Tibial nerve (tissue), 4 donors: ENCODE results near the gene USP24. TPM values are rescaled to one million over a fixed set of nuclear protein-coding genes. Genes with fewer than 3 reads are reported as not detected.

Experiments
- DNase-seq, 2 donors: peaks; one replicate each; pipeline ENCODE4 v3.0.0-alpha.2; 2019; ENCODE audit warnings: low spot score in 2 of 2
- H3K27ac ChIP-seq, 4 donors: fragments of 200-600 bp; sonication (generic) in 3 of 4; one replicate each; pipeline ENCODE4 v1.5.1; 2017 to 2019; ENCODE audit warnings: mild to moderate bottlenecking in 1 of 4
- H3K27me3 ChIP-seq, 2 donors: fragments of 200-600 bp; sonication (generic) in 1 of 2; one replicate each; pipeline versions ENCODE4 v1.5.1 to v1.6.0; 2017 to 2019
- H3K36me3 ChIP-seq, 3 donors: fragments of 200-600 bp; sonication (generic); one replicate each; pipeline ENCODE4 v1.5.1; 2018 to 2019
- H3K4me1 ChIP-seq, 4 donors: fragments of 200-600 bp; sonication (generic) in 3 of 4; one replicate each; pipeline ENCODE4 v1.5.1; 2017 to 2019
- H3K4me3 ChIP-seq, 4 donors: fragments of 200-600 bp; sonication (generic) in 3 of 4; one replicate each; pipeline ENCODE4 v1.5.1; 2017 to 2019; ENCODE audit warnings: mild to moderate bottlenecking in 1 of 4, moderate library complexity in 1 of 4
- H3K9me3 ChIP-seq, 4 donors: fragments of 200-600 bp; sonication (generic) in 3 of 4; one replicate each; pipeline ENCODE4 v1.5.1; 2017 to 2019
- EP300 ChIP-seq, 2 donors: sonication (generic); formaldehyde crosslinking; IDR thresholded peaks; one replicate each; pipeline ENCODE4 v1.6.1; 2017; ENCODE audit warnings: antibody characterized with exemption in 2 of 2, mild to moderate bottlenecking in 1 of 2
- POLR2A ChIP-seq, 2 donors: fragments of 450-650 bp; IDR thresholded peaks; one replicate each; pipeline ENCODE4 v1.6.1; 2017; ENCODE audit warnings: antibody characterized with exemption in 2 of 2, mild to moderate bottlenecking in 2 of 2, moderate library complexity in 2 of 2
- WGBS, 2 donors: methylation state at CpG; one replicate each; pipeline ENCODE4 v1.1.5; 2018; 5-methylcytosine and 5-hydroxymethylcytosine counted together
- total RNA-seq, 4 donors: library from RNA; depleted of rRNA; stranded (reverse); fragments of >200 nt; gene quantifications; one replicate each; pipeline ENCODE4 v1.1.0, GENCODE V29; 2016
- TF ChIP-seq, protein P1 (sequence below), 5 experiments: fragments of 200-600 bp in 3 of 5; fragments of 450-650 bp in 2 of 5; sonication (generic) in 3 of 5; IDR thresholded peaks; one replicate each; pipeline ENCODE4 v1.5.1; 2016 to 2019; ENCODE audit warnings: antibody characterized with exemption in 5 of 5, mild to moderate bottlenecking in 3 of 5, moderate library complexity in 2 of 5

USP24 gene
- total RNA-seq, 4 donors from 2014 or later, result 46.8 to 63.8 (median 55.7) TPM

DNA sequence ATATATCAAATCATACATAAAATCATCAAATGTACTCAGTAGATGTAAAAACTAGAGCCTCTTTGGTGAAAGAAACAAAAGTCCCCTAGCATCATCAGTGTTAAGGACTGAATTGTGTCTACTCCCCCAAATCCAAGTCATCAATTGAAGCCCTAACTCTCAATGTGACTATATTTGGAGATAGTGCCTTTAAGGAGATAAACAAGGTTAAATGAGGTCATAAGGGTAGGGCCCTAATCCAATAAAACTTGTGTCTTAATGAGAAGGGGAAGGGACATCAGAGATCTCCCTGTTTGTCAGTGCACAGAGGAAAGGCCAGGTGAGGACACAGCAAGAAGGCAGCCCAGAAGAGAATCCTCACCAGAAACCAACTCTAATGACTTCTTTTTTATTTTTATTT lies 33.5 kb downstream of the USP24 start:
- TF ChIP-seq EP300 (IDR thresholded peaks at IDR 0.05), result no peak
- TF ChIP-seq POLR2A (IDR thresholded peaks at IDR 0.05), result no peak
- Histone ChIP-seq H3K36me3 (peaks cover 0 to 6% (median 0%) of the 10 kb centered on the region in 3 donors), H3K27ac (no peak overlapping the region)

GRCh38 chr1:55180075-55180670 lies 35.0 kb downstream of the USP24 start:
- Histone ChIP-seq H3K27ac (no peak overlapping the region), H3K36me3 (peaks cover 0 to 8% (median 0%) of the 10 kb centered on the region in 3 donors), H3K27me3 (no peaks in the 10 kb centered on the region), H3K9me3 (peaks cover 0 to 13% (median 3%) of the 10 kb centered on the region in 4 donors), H3K4me3 (no peak overlapping the region), H3K4me1 (peaks cover 0 to 10% (median 0%) of the 10 kb centered on the region in 4 donors)
- WGBS, 2 donors, result 91 to 94% methylated on average over 5 of the region's 5 CpGs
- DNase-seq, result no peak
- TF ChIP-seq POLR2A (IDR thresholded peaks at IDR 0.05) (no peak), EP300 (IDR thresholded peaks at IDR 0.05) (no peak)
- TF ChIP-seq, protein P1, sequence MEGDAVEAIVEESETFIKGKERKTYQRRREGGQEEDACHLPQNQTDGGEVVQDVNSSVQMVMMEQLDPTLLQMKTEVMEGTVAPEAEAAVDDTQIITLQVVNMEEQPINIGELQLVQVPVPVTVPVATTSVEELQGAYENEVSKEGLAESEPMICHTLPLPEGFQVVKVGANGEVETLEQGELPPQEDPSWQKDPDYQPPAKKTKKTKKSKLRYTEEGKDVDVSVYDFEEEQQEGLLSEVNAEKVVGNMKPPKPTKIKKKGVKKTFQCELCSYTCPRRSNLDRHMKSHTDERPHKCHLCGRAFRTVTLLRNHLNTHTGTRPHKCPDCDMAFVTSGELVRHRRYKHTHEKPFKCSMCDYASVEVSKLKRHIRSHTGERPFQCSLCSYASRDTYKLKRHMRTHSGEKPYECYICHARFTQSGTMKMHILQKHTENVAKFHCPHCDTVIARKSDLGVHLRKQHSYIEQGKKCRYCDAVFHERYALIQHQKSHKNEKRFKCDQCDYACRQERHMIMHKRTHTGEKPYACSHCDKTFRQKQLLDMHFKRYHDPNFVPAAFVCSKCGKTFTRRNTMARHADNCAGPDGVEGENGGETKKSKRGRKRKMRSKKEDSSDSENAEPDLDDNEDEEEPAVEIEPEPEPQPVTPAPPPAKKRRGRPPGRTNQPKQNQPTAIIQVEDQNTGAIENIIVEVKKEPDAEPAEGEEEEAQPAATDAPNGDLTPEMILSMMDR (IDR thresholded peaks at IDR 0.05), result no peak

More for the DNA sequence above, 33.5 kb downstream of the USP24 start:
- no peak for DNase-seq
- Histone ChIP-seq H3K27me3 (no peaks in the 10 kb centered on the region), H3K9me3 (peaks cover 0 to 13% (median 3%) of the 10 kb centered on the region in 4 donors), H3K4me3 (no peak overlapping the region), H3K4me1 (peaks cover 0 to 10% (median 0%) of the 10 kb centered on the region in 4 donors)

- peaks cover 0 to 10% (median 0%) of the 10 kb centered on the region in 4 donors for H3K4me1 ChIP-seq
- no peak for DNase-seq
- no peaks in the 10 kb centered on the region for H3K27me3 ChIP-seq
- TF ChIP-seq, protein P1 (IDR thresholded peaks at IDR 0.05), result no peak
- no peak for TF ChIP-seq POLR2A (IDR thresholded peaks at IDR 0.05)
- TF ChIP-seq EP300 (IDR thresholded peaks at IDR 0.05), result no peak
- WGBS, 2 donors, result 91% methylated on average over 3 of the region's 3 CpGs
- no peak overlapping the region for H3K27ac ChIP-seq
- peaks cover 0 to 8% (median 0%) of the 10 kb centered on the region in 3 donors for H3K36me3 ChIP-seq
- peaks cover 0 to 6% (median 0%) of the 10 kb centered on the region in 4 donors for H3K9me3 ChIP-seq
- H3K4me3 ChIP-seq, result no peak overlapping the region
Measured at GRCh38 chr1:55179177-55179835, 35.9 kb downstream of the USP24 start.

DNA sequence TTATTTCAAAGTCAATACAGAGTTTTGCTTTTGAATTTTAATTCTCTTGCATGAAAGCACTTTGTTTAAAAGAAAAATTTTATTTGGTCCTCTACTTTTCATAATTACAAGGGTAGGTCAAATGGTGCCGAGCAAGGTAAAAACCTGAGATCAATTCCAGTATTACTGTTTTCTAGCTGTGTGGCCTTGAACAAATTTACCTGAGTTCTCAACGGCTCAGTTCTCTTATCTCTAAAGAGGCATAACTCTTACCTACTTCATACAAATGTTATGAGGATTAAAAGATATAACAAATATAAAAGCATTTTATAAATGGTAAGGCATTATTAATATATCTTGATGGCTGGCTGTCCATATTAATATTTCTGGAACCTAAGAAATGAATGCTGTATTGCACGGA lies 42.5 kb downstream of the USP24 start:
- Histone ChIP-seq H3K36me3 (peaks cover 0 to 44% (median 4%) of the 10 kb centered on the region in 3 donors), H3K4me1 (peaks cover 0 to 22% (median 0%) of the 10 kb centered on the region in 4 donors), H3K4me3 (no peak overlapping the region), H3K9me3 (no peaks in the 10 kb centered on the region), H3K27ac (no peak overlapping the region), H3K27me3 (no peaks in the 10 kb centered on the region)
- 95 to 97% methylated on average over 3 of the region's 3 CpGs for WGBS, 2 donors
- no peak for DNase-seq
- TF ChIP-seq EP300 (IDR thresholded peaks at IDR 0.05), result no peak
- TF ChIP-seq POLR2A (IDR thresholded peaks at IDR 0.05), result no peak
- TF ChIP-seq, protein P1 (IDR thresholded peaks at IDR 0.05), result no peak

- DNase-seq, result no peak
- Histone ChIP-seq H3K4me3 (no peak overlapping the region), H3K27me3 (no peaks in the 10 kb centered on the region), H3K9me3 (no peaks in the 10 kb centered on the region), H3K36me3 (peaks cover 0 to 47% (median 4%) of the 10 kb centered on the region in 3 donors), H3K4me1 (peaks cover 0 to 22% (median 0%) of the 10 kb centered on the region in 4 donors), H3K27ac (no peak overlapping the region)
- TF ChIP-seq POLR2A (IDR thresholded peaks at IDR 0.05), result no peak
- TF ChIP-seq EP300 (IDR thresholded peaks at IDR 0.05), result no peak
- TF ChIP-seq, protein P1 (IDR thresholded peaks at IDR 0.05), result no peak
- WGBS, 2 donors, result 59 to 60% methylated on average over 2 of the region's 2 CpGs
Measured at GRCh38 chr1:55172272-55172671, 42.9 kb downstream of the USP24 start.
